GM23248 (cell line): Measurements from ENCODE around the gene RIN1. TPM values are rescaled to one million over a fixed set of nuclear protein-coding genes. Genes with fewer than 3 reads are reported as not detected.
"Not testable (repeated sequence)": the region's sequence is repeated elsewhere in the genome, so short reads cannot be mapped to it uniquely, and the experiment has no call there.

ENCODE experiments used
- DNase-seq: peaks from one replicate; pipeline ENCODE4 v3.0.0-alpha.2; 2015
- H2AFZ ChIP-seq: fragments of 200-600 bp; sonication (generic); 2 replicates; pipeline ENCODE4 v1.6.1; 2016; ENCODE audit warnings: antibody characterized with exemption
- H3F3A ChIP-seq: fragments of 200-600 bp; sonication (generic); 2 replicates; pipeline ENCODE4 v1.6.1; 2016; ENCODE audit warnings: mild to moderate bottlenecking, antibody characterized with exemption, mixed run types; ENCODE audit not compliant: insufficient read depth
- H3K27ac ChIP-seq: fragments of 200-600 bp; sonication (generic); 2 replicates; pipeline ENCODE4 v1.5.1; 2016; ENCODE audit warnings: mild to moderate bottlenecking
- H3K27me3 ChIP-seq: fragments of 200-600 bp; sonication (generic); replicated peaks from 2 replicates; pipeline ENCODE4 v1.6.1; 2016; ENCODE audit warnings: mild to moderate bottlenecking; ENCODE audit not compliant: insufficient read depth
- H3K36me3 ChIP-seq: fragments of 200-600 bp; sonication (generic); 2 replicates; pipeline ENCODE4 v1.6.1; 2016; ENCODE audit warnings: low read depth, mild to moderate bottlenecking
- H3K4me1 ChIP-seq: fragments of 200-600 bp; sonication (generic); 2 replicates; pipeline ENCODE4 v1.6.1; 2016; ENCODE audit warnings: mild to moderate bottlenecking; ENCODE audit not compliant: insufficient read depth
- H3K4me2 ChIP-seq: fragments of 200-600 bp; sonication (generic); one replicate; pipeline ENCODE4 v1.6.1; 2016; ENCODE audit warnings: mild to moderate bottlenecking; ENCODE audit not compliant: unreplicated experiment
- H3K4me3 ChIP-seq: fragments of 200-600 bp; sonication (generic); 2 replicates; pipeline ENCODE4 v1.5.1; 2016; ENCODE audit warnings: mild to moderate bottlenecking
- H3K79me2 ChIP-seq: fragments of 200-600 bp; sonication (generic); 2 replicates; pipeline ENCODE4 v1.6.1; 2016; ENCODE audit warnings: mild to moderate bottlenecking; ENCODE audit not compliant: insufficient read depth
- H3K9ac ChIP-seq: fragments of 200-600 bp; sonication (generic); 2 replicates; pipeline ENCODE4 v1.6.1; 2016; ENCODE audit warnings: mild to moderate bottlenecking
- H3K9me2 ChIP-seq: fragments of 200-600 bp; sonication (generic); 2 replicates; pipeline ENCODE4 v1.6.1; 2016; ENCODE audit warnings: mixed run types, mild to moderate bottlenecking, moderate library complexity; ENCODE audit not compliant: insufficient read depth
- H3K9me3 ChIP-seq: fragments of 200-600 bp; sonication (generic); one replicate; pipeline ENCODE4 v1.6.1; 2017; ENCODE audit warnings: low read depth
- H4K20me1 ChIP-seq: fragments of 200-600 bp; sonication (generic); 2 replicates; pipeline ENCODE4 v1.6.0; 2016; ENCODE audit not compliant: insufficient read depth
- EZH2 ChIP-seq: fragments of 200-600 bp; sonication (generic); IDR thresholded peaks from 2 replicates; pipeline ENCODE4 v1.6.1; 2018; ENCODE audit warnings: antibody characterized with exemption, mild to moderate bottlenecking; ENCODE audit not compliant: insufficient read depth, poor library complexity, severe bottlenecking
- EZH2phosphoT487 ChIP-seq: fragments of 200-600 bp; sonication (generic); IDR thresholded peaks from 2 replicates; pipeline ENCODE4 v1.6.1; 2018; ENCODE audit warnings: antibody characterized with exemption, moderate library complexity, mild to moderate bottlenecking, low read depth; ENCODE audit not compliant: insufficient read depth
- WGBS, 2 experiments: methylation state at CpG; one replicate each; pipeline ENCODE4 v1.1.6; 2015 to 2017; ENCODE audit warnings: low lambda C conversion rate in 2 of 2, low coverage in 1 of 2; ENCODE audit errors: missing lambda C conversion rate in 2 of 2; 5-methylcytosine and 5-hydroxymethylcytosine counted together
- in situ Hi-C: fragments of 300-500 bp; cut with MboI; formaldehyde crosslinking; loops from 2 replicates; pipeline ENCODE4 v1.15.0; 2020
- polyA plus RNA-seq: library from polyadenylated mRNA; unstranded; fragments of >200 nt; fragmentation: Nextera tagmentation; extraction: Ambion mirVana; gene quantifications from 2 replicates; pipeline ENCODE4 v1.2.1, GENCODE V29; 2016
- total RNA-seq: library from RNA; depleted of rRNA; stranded (reverse); fragments of >200 nt; shearing (Covaris generic); gene quantifications from 2 replicates; pipeline ENCODE4 v1.2.3, GENCODE V29; 2014

RIN1 gene
- total and polyA plus RNA-seq, 2 experiments from 2014 or later = 16.8 to 44.0 TPM

DNA sequence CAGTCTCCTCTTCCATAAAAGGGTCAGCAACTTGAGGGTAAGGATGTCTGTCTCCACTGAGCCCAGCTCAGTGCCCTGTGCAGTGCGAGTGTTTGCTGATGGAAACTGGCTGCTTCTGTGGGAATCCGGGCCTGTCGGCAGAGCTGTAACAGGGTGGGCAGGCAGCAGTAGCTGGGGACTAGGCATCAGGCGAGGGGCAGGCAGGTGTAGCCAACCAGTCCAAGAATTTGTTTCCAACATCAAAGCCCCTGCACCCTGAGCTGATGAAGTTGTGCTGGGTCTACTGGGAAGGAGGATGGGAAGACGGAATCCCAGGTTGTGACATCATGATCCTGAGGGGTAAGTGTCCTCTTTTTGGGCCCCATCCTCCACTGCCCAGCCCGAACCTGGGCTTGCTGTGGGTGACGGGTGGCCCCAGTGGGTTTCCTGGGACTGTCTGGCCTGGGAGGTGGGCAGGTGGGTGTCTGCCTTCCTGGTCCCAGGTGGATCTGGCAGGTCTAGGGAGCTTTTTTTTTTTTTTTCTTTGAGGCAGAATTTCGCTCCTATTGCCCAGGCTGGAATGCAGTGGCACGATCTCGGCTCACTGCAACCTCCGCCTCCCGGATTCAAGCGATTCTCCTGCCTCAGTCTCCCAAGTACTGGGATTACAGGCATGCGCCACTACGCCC is 24.3 kb upstream of the RIN1 start:
- WGBS, 2 experiments = 90 to 91% methylated on average over 15 of the region's 15 CpGs
- no peaks in the 10 kb centered on the region for H3K9me3 ChIP-seq
- H3K27me3 ChIP-seq = no peaks in the 10 kb centered on the region
- H3K9ac ChIP-seq = no peak overlapping the region
- no peak for DNase-seq
- no peaks in the 10 kb centered on the region for H3F3A ChIP-seq
- H3K4me1 ChIP-seq = no peaks in the 10 kb centered on the region
- H3K9me2 ChIP-seq = no peaks in the 10 kb centered on the region
- no peaks in the 10 kb centered on the region for H4K20me1 ChIP-seq
- H3K79me2 ChIP-seq = no peaks in the 10 kb centered on the region
- in situ Hi-C loops = no loop called here
- TF ChIP-seq EZH2 (no peak), EZH2phosphoT487 (no peak)
- H3K4me3 ChIP-seq = no peak overlapping the region
- H3K4me2 ChIP-seq = no peak overlapping the region
- H2AFZ ChIP-seq = no peak overlapping the region
- H3K36me3 ChIP-seq = no peaks in the 10 kb centered on the region
- H3K27ac ChIP-seq = no peak overlapping the region

DNA sequence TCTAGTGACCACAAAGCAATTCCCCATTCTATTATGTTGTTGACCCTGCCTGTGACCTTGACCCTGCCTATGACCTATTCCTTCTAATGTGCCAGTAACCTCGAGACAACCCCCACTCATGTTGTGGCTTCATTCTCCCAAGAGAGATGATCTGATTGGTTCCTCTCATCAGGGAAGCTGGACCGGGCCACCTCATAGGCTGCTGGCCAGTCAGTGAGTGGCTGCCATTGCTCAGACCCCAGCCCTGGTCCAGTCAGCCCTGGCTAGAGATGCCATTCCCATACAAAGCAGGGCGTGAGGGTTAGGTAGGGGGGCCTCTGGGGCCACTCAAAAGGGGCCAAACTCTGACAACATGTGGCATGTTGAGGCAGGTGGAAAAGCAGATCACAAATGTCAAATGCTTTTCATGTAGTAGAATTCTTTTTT is 23.4 kb upstream of the RIN1 start:
- Histone ChIP-seq H3F3A (no peaks in the 10 kb centered on the region), H4K20me1 (no peaks in the 10 kb centered on the region), H3K4me2 (no peak overlapping the region), H3K27ac (no peak overlapping the region), H3K79me2 (no peaks in the 10 kb centered on the region), H3K4me1 (no peaks in the 10 kb centered on the region), H3K4me3 (no peak overlapping the region), H3K9me2 (no peaks in the 10 kb centered on the region), H3K9ac (no peak overlapping the region), H3K36me3 (no peaks in the 10 kb centered on the region), H2AFZ (no peak overlapping the region), H3K27me3 (no peaks in the 10 kb centered on the region), H3K9me3 (no peaks in the 10 kb centered on the region)
- in situ Hi-C loops = no loop called here
- no peak for DNase-seq
- TF ChIP-seq EZH2 (no peak), EZH2phosphoT487 (no peak)
- WGBS, 2 experiments = 67 to 75% methylated on average over 3 of the region's 3 CpGs

DNA sequence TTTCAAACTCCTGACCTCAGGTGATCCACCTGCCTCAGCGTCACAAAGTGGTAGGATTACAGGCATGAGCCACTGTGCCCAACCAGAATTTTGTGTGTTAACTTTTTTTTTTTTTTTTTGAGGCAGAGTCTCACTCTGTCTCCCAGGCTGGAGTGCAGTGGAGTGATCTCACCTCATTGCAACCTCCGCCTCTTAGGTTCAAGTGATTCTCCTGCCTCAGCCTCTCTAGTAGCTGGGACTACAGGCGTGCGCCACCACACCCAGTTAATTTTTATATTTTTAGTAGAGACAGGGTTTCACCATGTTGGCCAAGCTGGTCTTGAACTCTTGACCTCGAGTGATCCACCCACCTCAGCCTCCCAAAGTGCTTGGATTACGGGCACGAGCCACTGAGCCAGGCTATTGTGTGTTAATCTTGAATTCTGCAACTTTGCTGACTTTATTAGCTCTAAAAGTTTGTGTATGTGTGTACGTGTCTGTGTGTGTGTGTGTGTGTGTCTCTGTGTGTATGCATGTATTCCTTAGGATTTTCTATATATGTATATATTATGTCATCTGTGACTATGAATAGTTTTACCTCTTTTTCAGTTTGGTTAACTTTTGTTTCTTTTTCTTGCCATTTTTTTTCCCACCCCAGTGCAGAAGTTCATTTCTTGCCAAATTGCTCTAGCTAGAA is 14.5 kb upstream of the RIN1 start:
- in situ Hi-C loops, H3K9me2 ChIP-seq: not testable (repeated sequence)

DNA sequence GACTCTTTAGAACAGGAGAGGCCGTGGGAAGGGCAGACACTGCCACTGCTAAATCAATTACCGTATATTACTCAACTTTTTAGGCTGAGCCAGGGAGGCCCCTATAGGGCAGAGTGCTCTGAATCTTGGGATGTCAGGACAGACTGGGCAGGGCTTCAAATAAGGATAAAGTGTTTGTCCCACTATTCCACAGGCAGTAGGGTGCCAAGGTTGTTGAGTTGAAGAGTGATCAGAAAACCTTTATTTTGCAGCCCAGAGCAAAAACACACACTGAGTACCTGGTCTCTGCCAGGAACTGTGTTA is 12.8 kb upstream of the RIN1 start:
- Histone ChIP-seq H3K27ac (no peak overlapping the region), H3K9me2 (no peaks in the 10 kb centered on the region), H3K27me3 (no peaks in the 10 kb centered on the region), H3F3A (peaks cover 21% of the 10 kb centered on the region), H4K20me1 (no peaks in the 10 kb centered on the region), H3K4me2 (no peak overlapping the region), H3K36me3 (no peaks in the 10 kb centered on the region), H3K4me1 (peaks cover 14% of the 10 kb centered on the region; the same call in 1 of the 2 replicates), H3K9me3 (no peaks in the 10 kb centered on the region), H2AFZ (no peak overlapping the region), H3K79me2 (peaks cover 12% of the 10 kb centered on the region), H3K9ac (no peak overlapping the region), H3K4me3 (no peak overlapping the region)
- 57 to 66% methylated on average over 2 of the region's 2 CpGs for WGBS, 2 experiments
- TF ChIP-seq EZH2phosphoT487 (no peak), EZH2 (no peak)
- in situ Hi-C loops = no loop called here
- DNase-seq = no peak

More for the DNA sequence above, 14.5 kb upstream of the RIN1 start:
- not testable (repeated sequence) for H3K36me3 ChIP-seq, H4K20me1 ChIP-seq, H3K27ac ChIP-seq, H3K79me2 ChIP-seq, H3K27me3 ChIP-seq, H2AFZ ChIP-seq, H3K4me1 ChIP-seq, H3K4me2 ChIP-seq, DNase-seq, H3K9me3 ChIP-seq, H3K9ac ChIP-seq, H3K4me3 ChIP-seq
- 92 to 94% methylated on average over 8 of the region's 8 CpGs for WGBS, 2 experiments
- peaks cover 16% of the 10 kb centered on the region for H3F3A ChIP-seq
